A673 (cell line): ENCODE measurements around the gene SCN10A. TPM values are rescaled to one million over a fixed set of nuclear protein-coding genes. Genes with fewer than 3 reads are reported as not detected.

Experiments
- BruUV-seq: library from RNA; stranded (reverse); fragments of 400-500 nt; replicated peaks from 2 replicates; lab custom pipeline; 2021; lab: Mats Ljungman, UMichigan
- CTCF ChIA-PET: fragments of 300-600 bp; sonication (Branson Sonifier 250); formaldehyde crosslinking; loops from one replicate; lab custom pipeline; 2022; ENCODE audit warnings: antibody characterized with exemption; lab: Charles Lee
- POLR2A ChIA-PET: fragments of 300-600 bp; sonication (Branson Sonifier 250); formaldehyde crosslinking; loops from one replicate; lab custom pipeline; 2022; ENCODE audit warnings: antibody characterized with exemption; ENCODE audit not compliant: low non-redundant PET; lab: Charles Lee
- DNase-seq: peaks from one replicate; pipeline ENCODE4 v3.0.0-alpha.2; 2015; ENCODE audit warnings: low spot score
- H3K27ac ChIP-seq: fragments of 200-600 bp; sonication (generic); 2 replicates; pipeline ENCODE4 v1.5.1; 2016; ENCODE audit warnings: mixed run types, low read depth, mild to moderate bottlenecking, mixed read lengths, antibody characterized with exemption, low read length; ENCODE audit not compliant: poor library complexity, severe bottlenecking
- H3K27me3 ChIP-seq: fragments of 200-600 bp; sonication (generic); replicated peaks from 2 replicates; pipeline ENCODE4 v1.6.1; 2017; ENCODE audit warnings: mixed run types, low read depth, mild to moderate bottlenecking, mixed read lengths, antibody characterized with exemption, low read length; ENCODE audit not compliant: insufficient read depth, poor library complexity
- H3K36me3 ChIP-seq: fragments of 200-600 bp; sonication (generic); 2 replicates; pipeline ENCODE4 v1.6.1; 2016; ENCODE audit warnings: mixed run types, mild to moderate bottlenecking, mixed read lengths, antibody characterized with exemption, low read length; ENCODE audit not compliant: insufficient read depth, poor library complexity, severe bottlenecking
- H3K4me1 ChIP-seq: fragments of 200-600 bp; sonication (generic); 2 replicates; pipeline ENCODE4 v1.6.1; 2017; ENCODE audit warnings: mixed run types, mild to moderate bottlenecking, mixed read lengths, antibody characterized with exemption, low read length; ENCODE audit not compliant: insufficient read depth, poor library complexity, severe bottlenecking
- H3K4me3 ChIP-seq: fragments of 200-600 bp; sonication (generic); 2 replicates; pipeline ENCODE4 v1.5.1; 2016; ENCODE audit warnings: low read depth, mixed run types, mild to moderate bottlenecking, mixed read lengths, low read length; ENCODE audit not compliant: poor library complexity, severe bottlenecking
- H3K9me3 ChIP-seq: fragments of 200-600 bp; sonication (generic); 2 replicates; pipeline ENCODE4 v1.6.1; 2016; ENCODE audit warnings: mixed run types, low read depth, mild to moderate bottlenecking, mixed read lengths, antibody characterized with exemption, low read length; ENCODE audit not compliant: poor library complexity, severe bottlenecking
- EZH2 ChIP-seq: fragments of 200-600 bp; sonication (generic); IDR thresholded peaks from 2 replicates; pipeline ENCODE4 v1.6.1; 2017; ENCODE audit warnings: borderline replicate concordance, low read depth, mild to moderate bottlenecking, mixed read lengths, antibody characterized with exemption, low read length; ENCODE audit not compliant: poor library complexity, severe bottlenecking
- intact Hi-C: fragments of 100-400 bp; cut with micrococcal nuclease; formaldehyde crosslinking; loops from one replicate; pipeline ENCODE4 v1.10.0; 2022; ENCODE audit not compliant: unreplicated experiment
- total RNA-seq: library from RNA; stranded (reverse); gene quantifications from 2 replicates; pipeline ENCODE4 v1.2.3, GENCODE V29; 2021
- TF ChIP-seq, protein P1 (sequence below): fragments of 300-800, 200-600 bp; sonication (generic); conservative IDR thresholded peaks from 2 replicates; pipeline ENCODE4 v1.5.1; 2017; ENCODE audit warnings: low read depth, mild to moderate bottlenecking, antibody characterized with exemption, low read length, moderate library complexity, mixed read lengths

The SCN10A gene
- total RNA-seq, 1 experiment from 2014 or later, result not detected

DNA sequence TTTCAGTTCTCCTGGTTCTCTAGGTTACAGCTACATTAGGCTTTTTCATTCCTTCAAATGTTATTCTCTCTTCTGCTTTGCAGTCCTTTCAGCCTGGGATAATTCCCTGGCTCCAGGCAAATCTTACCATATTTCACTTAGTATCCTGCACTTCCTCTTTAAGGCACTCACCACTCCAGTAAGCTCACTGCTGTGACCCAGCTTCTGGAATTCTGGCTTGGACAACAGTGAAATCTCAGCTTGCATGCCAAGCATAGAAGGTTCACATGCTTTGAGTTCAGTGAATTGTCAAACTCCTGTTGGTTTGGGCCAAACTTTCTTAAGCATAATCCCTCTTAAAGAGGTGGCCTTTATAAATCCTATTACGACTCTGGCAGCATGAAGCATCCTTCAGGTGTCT, 69.4 kb downstream of the SCN10A start:
- no peaks in the 10 kb centered on the region for H3K36me3 ChIP-seq
- ChIA-PET POLR2A (no interaction called here), CTCF (no interaction called here)
- TF ChIP-seq, protein P1, sequence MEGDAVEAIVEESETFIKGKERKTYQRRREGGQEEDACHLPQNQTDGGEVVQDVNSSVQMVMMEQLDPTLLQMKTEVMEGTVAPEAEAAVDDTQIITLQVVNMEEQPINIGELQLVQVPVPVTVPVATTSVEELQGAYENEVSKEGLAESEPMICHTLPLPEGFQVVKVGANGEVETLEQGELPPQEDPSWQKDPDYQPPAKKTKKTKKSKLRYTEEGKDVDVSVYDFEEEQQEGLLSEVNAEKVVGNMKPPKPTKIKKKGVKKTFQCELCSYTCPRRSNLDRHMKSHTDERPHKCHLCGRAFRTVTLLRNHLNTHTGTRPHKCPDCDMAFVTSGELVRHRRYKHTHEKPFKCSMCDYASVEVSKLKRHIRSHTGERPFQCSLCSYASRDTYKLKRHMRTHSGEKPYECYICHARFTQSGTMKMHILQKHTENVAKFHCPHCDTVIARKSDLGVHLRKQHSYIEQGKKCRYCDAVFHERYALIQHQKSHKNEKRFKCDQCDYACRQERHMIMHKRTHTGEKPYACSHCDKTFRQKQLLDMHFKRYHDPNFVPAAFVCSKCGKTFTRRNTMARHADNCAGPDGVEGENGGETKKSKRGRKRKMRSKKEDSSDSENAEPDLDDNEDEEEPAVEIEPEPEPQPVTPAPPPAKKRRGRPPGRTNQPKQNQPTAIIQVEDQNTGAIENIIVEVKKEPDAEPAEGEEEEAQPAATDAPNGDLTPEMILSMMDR, result no peak
- TF ChIP-seq EZH2, result no peak
- H3K27me3 ChIP-seq, result peaks cover 21% of the 10 kb centered on the region
- no peak overlapping the region for H3K27ac ChIP-seq
- DNase-seq, result no peak
- no peaks in the 10 kb centered on the region for H3K4me1 ChIP-seq
- no peak overlapping the region for H3K4me3 ChIP-seq
- no TSS peak for BruUV-seq
- intact Hi-C loops, result no loop called here
- no peaks in the 10 kb centered on the region for H3K9me3 ChIP-seq

DNA sequence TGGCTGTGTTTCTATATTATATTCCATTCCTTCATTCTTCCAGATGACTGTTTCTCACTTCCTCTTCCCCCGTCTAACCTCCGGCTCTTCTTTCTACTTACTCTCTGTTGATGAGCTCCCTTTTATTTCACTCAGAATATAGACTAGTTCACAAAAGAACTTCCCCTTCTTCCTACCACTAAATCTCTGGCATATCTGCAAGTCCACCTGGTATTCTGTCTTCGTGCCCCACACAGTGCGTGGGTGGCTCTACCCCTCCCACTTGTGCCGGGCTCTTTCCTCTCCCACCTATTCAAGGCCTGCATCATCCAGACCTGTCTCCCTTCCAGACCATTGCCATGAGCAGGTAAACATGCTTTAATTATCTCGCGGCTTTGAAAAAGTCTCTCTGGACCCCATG, 73.0 kb downstream of the SCN10A start:
- intact Hi-C loops, result no loop called here
- POLR2A ChIA-PET, result no interaction called here
- H3K9me3 ChIP-seq, result no peaks in the 10 kb centered on the region
- H3K4me3 ChIP-seq, result no peak overlapping the region
- no peaks in the 10 kb centered on the region for H3K4me1 ChIP-seq
- DNase-seq, result no peak
- H3K27me3 ChIP-seq, result peaks cover 21% of the 10 kb centered on the region
- H3K36me3 ChIP-seq, result no peaks in the 10 kb centered on the region
- no peak for TF ChIP-seq EZH2
- TF ChIP-seq, protein P1, result no peak
- H3K27ac ChIP-seq, result no peak overlapping the region
- CTCF ChIA-PET, result no interaction called here
- no TSS peak for BruUV-seq

DNA sequence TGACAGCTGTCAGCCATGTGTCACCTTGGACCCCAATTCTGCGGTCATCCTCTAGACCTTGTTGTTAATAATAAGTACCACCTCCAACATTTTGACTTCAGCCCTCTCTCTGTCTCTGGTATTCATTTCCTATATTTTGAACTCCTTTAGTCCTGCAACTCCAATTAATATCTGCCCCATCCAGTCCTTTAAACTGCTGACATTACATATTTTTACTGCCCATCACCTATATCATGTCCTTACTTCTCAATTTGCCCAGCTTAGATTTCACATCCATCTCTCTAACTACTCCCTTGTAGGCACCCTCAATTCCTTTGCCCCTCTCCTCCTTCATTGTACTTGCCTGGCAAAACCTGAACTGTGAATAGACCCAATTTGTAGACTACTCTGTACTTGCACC, 73.5 kb downstream of the SCN10A start:
- Histone ChIP-seq H3K9me3 (no peaks in the 10 kb centered on the region), H3K27me3 (peaks cover 21% of the 10 kb centered on the region), H3K36me3 (no peaks in the 10 kb centered on the region), H3K4me1 (no peaks in the 10 kb centered on the region), H3K4me3 (no peak overlapping the region), H3K27ac (no peak overlapping the region)
- POLR2A ChIA-PET, result no interaction called here
- no peak for DNase-seq
- no TSS peak for BruUV-seq
- intact Hi-C loops, result no loop called here
- CTCF ChIA-PET, result no interaction called here
- TF ChIP-seq, protein P1, result no peak
- TF ChIP-seq EZH2, result no peak
